Sigmoid colon (tissue), 7 donors: ENCODE measurements around the gene SH3RF3. TPM values are rescaled to one million over a fixed set of nuclear protein-coding genes. Genes with fewer than 3 reads are reported as not detected.

Source experiments
- DNase-seq: peaks from one replicate; pipeline ENCODE4 v3.0.0-alpha.2; 2019
- H3K27ac ChIP-seq, 4 donors: fragments of 200-600 bp; sonication (generic); one replicate each; pipeline ENCODE4 v1.5.1; 2016 to 2019; ENCODE audit warnings: mild to moderate bottlenecking in 1 of 4
- H3K27me3 ChIP-seq, 3 donors: fragments of 200-600 bp; sonication (generic); one replicate each; pipeline ENCODE4 v1.5.1; 2019; ENCODE audit warnings: mild to moderate bottlenecking in 1 of 3
- H3K36me3 ChIP-seq, 4 donors: fragments of 200-600 bp; sonication (generic); one replicate each; pipeline ENCODE4 v1.5.1; 2016 to 2019
- H3K4me1 ChIP-seq, 4 donors: fragments of 200-600 bp; sonication (generic); one replicate each; pipeline ENCODE4 v1.5.1; 2017 to 2019
- H3K4me3 ChIP-seq, 4 donors: fragments of 200-600 bp; sonication (generic); one replicate each; pipeline ENCODE4 v1.5.1; 2017 to 2019; ENCODE audit warnings: mild to moderate bottlenecking in 2 of 4, moderate library complexity in 1 of 4
- H3K9me3 ChIP-seq, 4 donors: fragments of 200-600 bp in 3 of 4; sonication (generic) in 3 of 4; one replicate each; pipeline versions ENCODE4 v1.5.1 to v1.6.1; 2013 to 2019
- EP300 ChIP-seq, 4 donors: sonication (generic); formaldehyde crosslinking; IDR thresholded peaks; one replicate each; pipeline ENCODE4 v1.6.1; 2017; ENCODE audit warnings: antibody characterized with exemption in 4 of 4
- POLR2A ChIP-seq, 2 donors: fragments of 450-650 bp; IDR thresholded peaks; one replicate each; pipeline ENCODE4 v1.6.1; 2016; ENCODE audit warnings: antibody characterized with exemption in 2 of 2, mild to moderate bottlenecking in 2 of 2, moderate library complexity in 2 of 2
- POLR2AphosphoS5 ChIP-seq, 4 donors: sonication (generic); formaldehyde crosslinking; IDR thresholded peaks; one replicate each; pipeline ENCODE4 v1.6.1; 2017; ENCODE audit warnings: antibody characterized with exemption in 4 of 4
- WGBS, 2 donors: extraction: QIAGEN DNeasy Blood & Tissue Kit; methylation state at CpG; one replicate each; pipeline ENCODE4 v1.1.7; 2013; 5-methylcytosine and 5-hydroxymethylcytosine counted together
- intact Hi-C: fragments of 100-400 bp; cut with DNase I; formaldehyde crosslinking; loops from one replicate; pipeline ENCODE4 v1.15.1; 2023
- polyA plus RNA-seq, 3 donors: library from polyadenylated mRNA; stranded (reverse); fragments of 200-250 nt; gene quantifications; one replicate each; pipeline ENCODE4 v1.2.3, GENCODE V29; 2013
- total RNA-seq, 4 donors: library from RNA; depleted of rRNA; stranded (reverse); fragments of >200 nt; gene quantifications; one replicate each; pipeline ENCODE4 v1.1.0, GENCODE V29; 2016
- TF ChIP-seq, protein P1 (sequence below), 4 experiments: fragments of 450-650 bp in 3 of 4; fragments of 200-600 bp in 1 of 4; IDR thresholded peaks; one replicate each; pipeline ENCODE4 v1.5.1; 2016 to 2019; ENCODE audit warnings: antibody characterized with exemption in 4 of 4, mild to moderate bottlenecking in 3 of 4, moderate library complexity in 2 of 4
- donor health status: healthy with polysubstance abuse.
- donor health status: Bipolar disorder and iron deficiency.
- donor health status: healthy.

SH3RF3 gene
- total and polyA plus RNA-seq, 7 donors, result 0.69 to 10.0 (median 3.4) TPM

GRCh38 chr2:109292386-109292785, 163.4 kb downstream of the SH3RF3 start:
- DNase-seq, result no peak
- Histone ChIP-seq H3K27me3 (no peaks in the 10 kb centered on the region), H3K4me1 (peaks cover 0 to 21% (median 7%) of the 10 kb centered on the region in 4 donors), H3K27ac (no peak overlapping the region), H3K4me3 (no peak overlapping the region), H3K9me3 (no peaks in the 10 kb centered on the region), H3K36me3 (no peaks in the 10 kb centered on the region)
- WGBS, 2 donors, result 80 to 84% methylated on average over 5 of the region's 5 CpGs
- TF ChIP-seq, protein P1, sequence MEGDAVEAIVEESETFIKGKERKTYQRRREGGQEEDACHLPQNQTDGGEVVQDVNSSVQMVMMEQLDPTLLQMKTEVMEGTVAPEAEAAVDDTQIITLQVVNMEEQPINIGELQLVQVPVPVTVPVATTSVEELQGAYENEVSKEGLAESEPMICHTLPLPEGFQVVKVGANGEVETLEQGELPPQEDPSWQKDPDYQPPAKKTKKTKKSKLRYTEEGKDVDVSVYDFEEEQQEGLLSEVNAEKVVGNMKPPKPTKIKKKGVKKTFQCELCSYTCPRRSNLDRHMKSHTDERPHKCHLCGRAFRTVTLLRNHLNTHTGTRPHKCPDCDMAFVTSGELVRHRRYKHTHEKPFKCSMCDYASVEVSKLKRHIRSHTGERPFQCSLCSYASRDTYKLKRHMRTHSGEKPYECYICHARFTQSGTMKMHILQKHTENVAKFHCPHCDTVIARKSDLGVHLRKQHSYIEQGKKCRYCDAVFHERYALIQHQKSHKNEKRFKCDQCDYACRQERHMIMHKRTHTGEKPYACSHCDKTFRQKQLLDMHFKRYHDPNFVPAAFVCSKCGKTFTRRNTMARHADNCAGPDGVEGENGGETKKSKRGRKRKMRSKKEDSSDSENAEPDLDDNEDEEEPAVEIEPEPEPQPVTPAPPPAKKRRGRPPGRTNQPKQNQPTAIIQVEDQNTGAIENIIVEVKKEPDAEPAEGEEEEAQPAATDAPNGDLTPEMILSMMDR (IDR thresholded peaks at IDR 0.05), result no peak
- no peak for TF ChIP-seq POLR2AphosphoS5 (IDR thresholded peaks at IDR 0.05)
- TF ChIP-seq POLR2A (IDR thresholded peaks at IDR 0.05), result no peak
- no peak for TF ChIP-seq EP300 (IDR thresholded peaks at IDR 0.05)
- intact Hi-C loops, result no loop called here

GRCh38 chr2:109293663-109294062, 164.7 kb downstream of the SH3RF3 start:
- Histone ChIP-seq H3K27me3 (no peaks in the 10 kb centered on the region), H3K4me3 (no peak overlapping the region), H3K4me1 (peaks cover 0 to 21% (median 7%) of the 10 kb centered on the region in 4 donors), H3K36me3 (no peaks in the 10 kb centered on the region), H3K27ac (no peak overlapping the region), H3K9me3 (no peaks in the 10 kb centered on the region)
- no peak for DNase-seq
- no peak for TF ChIP-seq POLR2AphosphoS5 (IDR thresholded peaks at IDR 0.05)
- TF ChIP-seq, protein P1 (IDR thresholded peaks at IDR 0.05), result no peak
- no peak for TF ChIP-seq EP300 (IDR thresholded peaks at IDR 0.05)
- TF ChIP-seq POLR2A (IDR thresholded peaks at IDR 0.05), result no peak
- intact Hi-C loops, result no loop called here
- WGBS, 2 donors, result 91 to 94% methylated on average over 8 of the region's 8 CpGs

- DNase-seq, result no peak
- WGBS, 2 donors, result 82 to 87% methylated on average over 4 of the region's 4 CpGs
- no peaks in the 10 kb centered on the region for H3K9me3 ChIP-seq
- H3K4me1 ChIP-seq, result peaks cover 0 to 21% (median 7%) of the 10 kb centered on the region in 4 donors
- H3K27me3 ChIP-seq, result no peaks in the 10 kb centered on the region
- no peak overlapping the region for H3K4me3 ChIP-seq
- intact Hi-C loops, result no loop called here
- no peak overlapping the region for H3K27ac ChIP-seq
- TF ChIP-seq EP300 (IDR thresholded peaks at IDR 0.05) (no peak), POLR2AphosphoS5 (IDR thresholded peaks at IDR 0.05) (no peak), POLR2A (IDR thresholded peaks at IDR 0.05) (no peak)
- TF ChIP-seq, protein P1 (IDR thresholded peaks at IDR 0.05), result no peak
- no peaks in the 10 kb centered on the region for H3K36me3 ChIP-seq
Measured at GRCh38 chr2:109294523-109294922, 165.5 kb downstream of the SH3RF3 start.

GRCh38 chr2:109295070-109295780, 166.2 kb downstream of the SH3RF3 start:
- TF ChIP-seq, protein P1 (IDR thresholded peaks at IDR 0.05), result no peak
- TF ChIP-seq POLR2A (IDR thresholded peaks at IDR 0.05) (no peak), POLR2AphosphoS5 (IDR thresholded peaks at IDR 0.05) (no peak), EP300 (IDR thresholded peaks at IDR 0.05) (no peak)
- intact Hi-C loops, result no loop called here
- H3K4me3 ChIP-seq, result no peak overlapping the region
- 86 to 87% methylated on average over 11 of the region's 11 CpGs for WGBS, 2 donors
- H3K9me3 ChIP-seq, result no peaks in the 10 kb centered on the region
- H3K27ac ChIP-seq, result no peak overlapping the region
- no peaks in the 10 kb centered on the region for H3K36me3 ChIP-seq
- H3K27me3 ChIP-seq, result no peaks in the 10 kb centered on the region
- DNase-seq, result no peak
- H3K4me1 ChIP-seq, result peaks cover 0 to 21% (median 7%) of the 10 kb centered on the region in 4 donors

DNA sequence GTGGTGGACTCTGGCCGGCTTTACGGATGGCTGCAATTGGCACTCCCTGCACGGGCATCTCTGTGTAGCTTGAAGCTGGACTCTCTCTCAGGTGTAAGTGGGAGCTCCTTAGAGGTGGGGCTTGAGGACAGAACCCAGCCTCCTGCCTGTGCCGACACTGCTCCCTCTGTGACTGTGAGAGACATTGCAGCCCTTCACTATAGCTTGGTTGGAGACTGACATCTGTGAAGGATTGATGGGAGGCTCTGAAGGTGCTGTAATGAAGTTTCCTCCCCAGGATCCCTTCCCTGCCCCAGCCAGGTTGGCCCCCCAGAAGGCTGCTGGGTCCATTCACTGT, 166.7 kb downstream of the SH3RF3 start:
- intact Hi-C loops, result no loop called here
- H3K27ac ChIP-seq, result no peak overlapping the region
- peaks cover 0 to 24% (median 5%) of the 10 kb centered on the region in 4 donors for H3K4me1 ChIP-seq
- DNase-seq, result no peak
- no peaks in the 10 kb centered on the region for H3K27me3 ChIP-seq
- H3K36me3 ChIP-seq, result no peaks in the 10 kb centered on the region
- TF ChIP-seq EP300 (IDR thresholded peaks at IDR 0.05), result no peak
- TF ChIP-seq, protein P1 (IDR thresholded peaks at IDR 0.05), result no peak
- TF ChIP-seq POLR2AphosphoS5 (IDR thresholded peaks at IDR 0.05), result no peak
- TF ChIP-seq POLR2A (IDR thresholded peaks at IDR 0.05), result no peak
- no peak overlapping the region for H3K4me3 ChIP-seq
- no peaks in the 10 kb centered on the region for H3K9me3 ChIP-seq
- WGBS, 2 donors, result 50 to 86% methylated on average over 4 of the region's 4 CpGs
